GM19438 (cell line): ENCODE measurements around the gene CCL24.
"Not testable (repeated sequence)": the region's sequence is repeated elsewhere in the genome, so short reads cannot be mapped to it uniquely, and the experiment has no call there.

Experiments used
- ATAC-seq: cut with Tn5 transposase; IDR thresholded peaks from one replicate; pipeline ENCODE4 v1.9.1; 2021; ENCODE audit warnings: low read depth; ENCODE audit not compliant: unreplicated experiment

Gene CCL24

GRCh38 chr7:75788154-75788847, 25.3 kb downstream of the CCL24 start:
- ATAC-seq, result not testable (repeated sequence)

GRCh38 chr7:75783058-75783457, 30.5 kb downstream of the CCL24 start:
- not testable (repeated sequence) for ATAC-seq

- not testable (repeated sequence) for ATAC-seq
Measured at GRCh38 chr7:75780647-75781273, 32.8 kb downstream of the CCL24 start.

GRCh38 chr7:75779516-75779915, 34.1 kb downstream of the CCL24 start:
- ATAC-seq, result not testable (repeated sequence)

GRCh38 chr7:75779035-75779434, 34.6 kb downstream of the CCL24 start:
- not testable (repeated sequence) for ATAC-seq

- ATAC-seq, result no peak
Measured at GRCh38 chr7:75776295-75776971, 37.2 kb downstream of the CCL24 start.

- ATAC-seq, result not testable (repeated sequence)
Measured at GRCh38 chr7:75773958-75774357, 39.6 kb downstream of the CCL24 start.

GRCh38 chr7:75772081-75773077, 41.2 kb downstream of the CCL24 start, which contains the start of gene CCL26:
CCL26 (minus strand) TSS chr7:75772211; CDS start chr7:75772176, 35 bp downstream.
- ATAC-seq, result no peak

- no peak for ATAC-seq
Measured at GRCh38 chr7:75771224-75771623, 42.4 kb downstream of the CCL24 start.

- ATAC-seq, result no peak
Measured at GRCh38 chr7:75762350-75762917, 51.2 kb downstream of the CCL24 start.

- ATAC-seq, result not testable (repeated sequence)
Measured at GRCh38 chr7:75761801-75762200, 51.8 kb downstream of the CCL24 start.
